HG02623 (cell line): ENCODE measurements around the gene UBE2M.
"Not testable (repeated sequence)": the region's sequence is repeated elsewhere in the genome, so short reads cannot be mapped to it uniquely, and the experiment has no call there.

Experiments used
- ATAC-seq: cut with Tn5 transposase; IDR thresholded peaks from one replicate; pipeline ENCODE4 v1.9.1; 2021; ENCODE audit warnings: moderate library complexity; ENCODE audit not compliant: unreplicated experiment

Gene UBE2M

GRCh38 chr19:58513694-58514563 is 44.5 kb downstream of the UBE2M start:
- peak; percentile 64 for ATAC-seq

GRCh38 chr19:58513213-58513693 is 45.2 kb downstream of the UBE2M start:
- no peak for ATAC-seq

GRCh38 chr19:58511353-58512208 is 46.8 kb downstream of the UBE2M start, which contains the start of gene SLC27A5:
Gene SLC27A5, minus strand, starts transcription at chr19:58511992. Its CDS starts 37 bp downstream, at chr19:58511955.
- no peak for ATAC-seq

- ATAC-seq: no peak
Measured at GRCh38 chr19:58510084-58510862, 48.1 kb downstream of the UBE2M start.

GRCh38 chr19:58509731-58510083 is 48.7 kb downstream of the UBE2M start:
- no peak for ATAC-seq

- not testable (repeated sequence) for ATAC-seq
Measured at GRCh38 chr19:58507602-58508223, 50.7 kb downstream of the UBE2M start.
